K562 (cell line): Measurements from ENCODE around the gene PHKA2. TPM values are rescaled to one million over a fixed set of nuclear protein-coding genes. Genes with fewer than 3 reads are reported as not detected.

Source experiments
- ATAC-seq: fragments of 200-7000 bp; cut with Tn5 transposase; 3 replicates; pipeline ENCODE4 v1.9.1; 2020; ENCODE audit warnings: moderate library complexity
- BruUV-seq: library from RNA; stranded (reverse); fragments of 400-500 nt; replicated peaks from 2 replicates; lab custom pipeline; 2021; lab: Mats Ljungman, UMichigan
- CTCF ChIA-PET: fragments of 300-600 bp; formaldehyde crosslinking; extraction: SDS; loops from one replicate; lab custom pipeline; 2021; ENCODE audit warnings: low intra/inter-chr PET ratio; lab: Yijun Ruan, JAX
- POLR2A ChIA-PET: fragments of 300-600, 350-650 bp; sonication (Branson Sonifier 250); formaldehyde crosslinking; extraction: SDS; loops from one replicate; lab custom pipeline; 2021; ENCODE audit warnings: antibody characterized with exemption, inconsistent platforms; lab: Yijun Ruan, JAX
- DNase-seq, 4 experiments: peaks; one replicate each; pipeline versions ENCODE4 v3.0.0 to v3.0.0-alpha.2; 2011 to 2018; ENCODE audit warnings: low spot score in 3 of 4, mixed read lengths in 3 of 4; ENCODE audit errors: extremely low read depth in 1 of 4
- FAIRE-seq: peaks from 2 replicates; lab custom pipeline; 2011; peaks lifted over from hg19 to GRCh38; lab: Jason Lieb, UNC
- H2AFZ ChIP-seq: 2 replicates; pipeline ENCODE4 v1.6.0; 2011; ENCODE audit warnings: low read depth, low read length, control low read depth, inconsistent platforms
- H3K27ac ChIP-seq: fragments of 200-600 bp; 3 replicates; pipeline ENCODE4 v1.8.0; 2011; ENCODE audit warnings: low read depth, mild to moderate bottlenecking, control low read depth, inconsistent platforms, low read length, moderate library complexity, mixed read lengths; ENCODE audit errors: extremely low read depth
- H3K27me3 ChIP-seq, 2 experiments: fragments of 300-600 bp in 1 of 2; 2 replicates in 1 of 2; 3 replicates in 1 of 2; pipeline versions ENCODE4 v1.6.0 to v1.8.0; 2011; ENCODE audit warnings: inconsistent platforms in 2 of 2, low read length in 2 of 2, mild to moderate bottlenecking in 1 of 2, mixed read lengths in 1 of 2, moderate library complexity in 1 of 2; ENCODE audit not compliant: control insufficient read depth in 2 of 2, insufficient read depth in 2 of 2
- H3K36me3 ChIP-seq: fragments of 300-600 bp; 3 replicates; pipeline ENCODE4 v1.8.0; 2011; ENCODE audit warnings: mild to moderate bottlenecking, low read length, inconsistent platforms; ENCODE audit not compliant: control insufficient read depth, insufficient read depth
- H3K4me1 ChIP-seq, 2 experiments: fragments of 200-600 bp in 1 of 2; replicated peaks in 1 of 2; 2 replicates in 1 of 2; 3 replicates in 1 of 2; pipeline versions ENCODE4 v1.5.1 to v1.8.0; 2011; ENCODE audit warnings: inconsistent platforms in 2 of 2, low read length in 2 of 2, mild to moderate bottlenecking in 1 of 2, mixed read lengths in 1 of 2, moderate library complexity in 1 of 2; ENCODE audit not compliant: control insufficient read depth in 2 of 2, insufficient read depth in 2 of 2
- H3K4me2 ChIP-seq: 2 replicates; pipeline ENCODE4 v1.6.1; 2011; ENCODE audit warnings: low read length, control low read depth, inconsistent platforms, mixed read lengths; ENCODE audit not compliant: insufficient read depth
- H3K4me3 ChIP-seq: fragments of 200-600 bp; sonication (generic), shearing (Covaris generic); 2 replicates; pipeline ENCODE4 v1.5.1; 2016; ENCODE audit warnings: control low read depth, inconsistent platforms
- H3K79me2 ChIP-seq: fragments of 200-600 bp; 3 replicates; pipeline ENCODE4 v1.8.0; 2011; ENCODE audit warnings: low read length, inconsistent platforms; ENCODE audit not compliant: control insufficient read depth, insufficient read depth
- H3K9ac ChIP-seq, 2 experiments: 2 replicates each; pipeline versions ENCODE4 v1.6.0 to v1.6.1; 2011; ENCODE audit warnings: low read depth in 2 of 2, low read length in 2 of 2, control low read depth in 1 of 2, inconsistent platforms in 1 of 2, mild to moderate bottlenecking in 1 of 2, mixed read lengths in 1 of 2; ENCODE audit not compliant: insufficient read depth in 1 of 2
- H3K9me1 ChIP-seq: one replicate; pipeline ENCODE4 v1.6.0; 2011; ENCODE audit warnings: inconsistent platforms, mild to moderate bottlenecking, low read length, moderate library complexity; ENCODE audit not compliant: control insufficient read depth, insufficient read depth
- H3K9me3 ChIP-seq: replicated peaks from 2 replicates; pipeline ENCODE4 v1.5.1; 2011; ENCODE audit warnings: low read depth, low read length, inconsistent platforms; ENCODE audit not compliant: control insufficient read depth, insufficient read depth
- H4K20me1 ChIP-seq: replicated peaks from 2 replicates; pipeline ENCODE4 v1.6.1; 2011; ENCODE audit warnings: low read length, inconsistent platforms, mixed read lengths; ENCODE audit not compliant: control insufficient read depth, insufficient read depth
- DDX20 ChIP-seq: fragments of 450-650 bp; IDR thresholded peaks from 2 replicates; pipeline ENCODE4 v1.6.1; 2016; ENCODE audit warnings: missing genetic modification characterization, low read depth, mild to moderate bottlenecking, missing compliant biosample characterization, moderate library complexity
- MBD2 ChIP-seq: sonication (generic); IDR thresholded peaks from 2 replicates; pipeline ENCODE4 v1.6.1; 2016; ENCODE audit warnings: low read depth, borderline replicate concordance
- SNRNP70 ChIP-seq: fragments of 200-400 bp; formaldehyde crosslinking; optimal IDR thresholded peaks from 2 replicates; pipeline ENCODE3; 2017; ENCODE audit warnings: low read depth, low read length
- ZFP30 ChIP-seq: fragments of 250-450 bp; sonication (Bioruptor Pico); IDR thresholded peaks from 2 replicates; pipeline ENCODE4 v1.8.0; 2022; ENCODE audit warnings: moderate library complexity, mild to moderate bottlenecking, inconsistent platforms, borderline replicate concordance
- WGBS: fragments of 100-300 bp; shearing (Covaris generic); methylation state at CpG from one replicate; pipeline ENCODE4 v1.1.6; 2016; ENCODE audit warnings: low coverage, mixed read lengths; ENCODE audit not compliant: insufficient coverage; ENCODE audit errors: missing lambda C conversion rate; 5-methylcytosine and 5-hydroxymethylcytosine counted together
- in situ Hi-C: fragments of 300-500 bp; cut with MboI; formaldehyde crosslinking; loops from 4 replicates; pipeline ENCODE4 v1.15.0; 2018; ENCODE audit warnings: inconsistent platforms, mixed read lengths
- intact Hi-C: fragments of 100-400 bp; cut with micrococcal nuclease; formaldehyde crosslinking; loops from 2 replicates; pipeline ENCODE4 v1.14.2; 2022
- polyA plus RNA-seq, 8 experiments: library from polyadenylated mRNA; depleted of rRNA in 4 of 8; stranded (reverse) in 5 of 8; unstranded in 3 of 8; fragments of >200 nt; fragmentation: Nextera tagmentation in 2 of 8; fragmentation: Illumina TruSeq in 1 of 8; extraction: Ambion mirVana in 2 of 8; extraction: Trizol in 1 of 8; gene quantifications; 2 replicates each; pipeline versions ENCODE4 v1.2.1 to v1.2.3, GENCODE V29; 2011 to 2014; ENCODE audit warnings: inconsistent platforms in 1 of 8, missing spikeins in 1 of 8
- total RNA-seq, 7 experiments: library from RNA; depleted of rRNA in 6 of 7; stranded (reverse); fragments of >200 nt in 6 of 7; fragmentation: Illumina TruSeq in 2 of 7; extraction: Trizol in 2 of 7; gene quantifications; 2 replicates each; pipeline versions ENCODE4 v1.2.1 to v1.2.3, GENCODE V29; 2011 to 2021; ENCODE audit warnings: low replicate concordance in 1 of 7
- TF ChIP-seq, protein P1 (sequence below): sonication (generic); formaldehyde crosslinking; IDR thresholded peaks from 2 replicates; pipeline ENCODE4 v1.8.1; 2023; ENCODE audit warnings: mild to moderate bottlenecking, missing genetic modification reagents, moderate library complexity
- TF ChIP-seq, protein P2 (sequence below): sonication (generic); formaldehyde crosslinking; IDR thresholded peaks from 2 replicates; pipeline ENCODE4 v1.8.1; 2023; ENCODE audit warnings: mild to moderate bottlenecking, missing genetic modification reagents
- TF ChIP-seq, protein P3 (sequence below): fragments of 200-400 bp; formaldehyde crosslinking; IDR thresholded peaks from 2 replicates; pipeline ENCODE4 v1.6.1; 2017; ENCODE audit warnings: mild to moderate bottlenecking, low read depth, low read length, moderate library complexity

PHKA2 gene
- total and polyA plus RNA-seq, 9 of the 15 experiments (the other 6 are each of a cell fraction or from before 2014, with no cell fraction given) = 2.8 to 33.1 (median 20.3) TPM

DNA sequence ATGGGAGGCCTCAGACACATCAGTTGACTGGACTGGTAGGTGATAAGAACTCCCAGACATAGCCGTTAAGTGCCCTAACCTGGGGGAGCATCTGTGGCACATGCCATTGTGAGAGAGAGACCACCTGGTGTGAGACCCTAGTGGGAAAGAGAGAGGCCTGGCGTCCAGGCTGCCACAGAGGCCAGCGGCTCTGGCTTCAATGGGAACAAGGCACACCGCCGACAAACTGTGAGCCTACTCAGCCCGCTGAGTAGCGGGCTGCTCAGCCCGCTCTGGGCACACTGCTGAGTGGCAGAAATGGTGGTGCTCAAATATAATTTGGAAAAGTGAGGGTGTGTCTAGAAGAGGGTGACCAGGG is 34.0 kb downstream of the PHKA2 start:
- in situ Hi-C loops = no loop called here
- TF ChIP-seq SNRNP70 = no peak
- TF ChIP-seq, all 486 proteins: peak for 0
- Histone ChIP-seq H4K20me1 (no peaks in the 10 kb centered on the region), H3K4me2 (no peak overlapping the region), H3K79me2 (no peaks in the 10 kb centered on the region), H3K4me3 (no peak overlapping the region), H3K9me1 (peaks cover 2% of the 10 kb centered on the region), H3K27me3 (no peaks in the 10 kb centered on the region), H3K4me1 (no peaks in the 10 kb centered on the region), H3K9ac (no peak overlapping the region), H2AFZ (no peak overlapping the region), H3K36me3 (peaks cover 30% of the 10 kb centered on the region; the same call in 2 of the 3 replicates), H3K9me3 (no peaks in the 10 kb centered on the region), H3K27ac (no peak overlapping the region)
- FAIRE-seq (no peak), DNase-seq (no peak), ATAC-seq (no peak)
- BruUV-seq = no TSS peak
- POLR2A ChIA-PET = no interaction called here
- 94% methylated on average over 4 of the region's 8 CpGs for WGBS
- CTCF ChIA-PET = no interaction called here
- intact Hi-C loops = no loop called here

DNA sequence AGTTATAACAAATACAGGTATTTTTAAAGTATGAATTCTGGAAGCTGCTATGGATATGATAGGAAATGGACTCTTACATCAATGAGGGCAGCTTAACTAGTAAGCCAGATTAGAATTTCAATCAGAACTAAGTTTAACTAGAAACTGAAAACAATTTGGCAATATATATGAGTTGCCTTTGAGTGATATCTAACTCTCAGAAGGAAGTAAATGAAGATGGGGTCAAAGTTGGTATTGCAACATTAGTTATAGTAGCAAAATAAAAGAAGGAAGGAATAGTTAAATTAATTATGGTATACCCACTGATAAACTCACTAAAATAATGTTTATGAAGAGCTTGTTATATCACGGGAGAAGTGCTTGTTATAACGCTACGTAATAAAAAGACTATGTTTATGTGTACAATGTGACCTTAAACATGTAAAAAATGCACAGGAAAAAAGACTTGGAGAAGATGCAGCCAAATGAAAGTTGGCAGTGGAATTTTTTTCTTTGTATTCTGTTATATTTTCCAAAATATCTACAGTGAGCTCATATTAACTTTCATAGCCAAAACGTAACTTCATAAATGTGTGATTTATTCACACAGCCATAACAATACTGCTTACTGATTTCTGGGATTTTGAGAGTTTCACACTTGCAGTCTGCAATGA is 34.5 kb downstream of the PHKA2 start:
- in situ Hi-C loops (no loop called here), intact Hi-C loops (no loop called here)
- H3K27me3 ChIP-seq = no peaks in the 10 kb centered on the region
- POLR2A ChIA-PET = no interaction called here
- no peaks in the 10 kb centered on the region for H3K4me1 ChIP-seq
- BruUV-seq = no TSS peak
- no peak for ATAC-seq
- no peak overlapping the region for H2AFZ ChIP-seq
- H3K9ac ChIP-seq = no peak overlapping the region
- H3K4me2 ChIP-seq = no peak overlapping the region
- peaks cover 34% of the 10 kb centered on the region; the same call in 2 of the 3 replicates for H3K36me3 ChIP-seq
- FAIRE-seq = no peak
- DNase-seq = no peak
- no peaks in the 10 kb centered on the region for H3K79me2 ChIP-seq
- no peak overlapping the region for H3K4me3 ChIP-seq
- 92% methylated on average over 4 of the region's 4 CpGs for WGBS
- no peak overlapping the region for H3K27ac ChIP-seq
- H3K9me1 ChIP-seq = peaks cover 2% of the 10 kb centered on the region
- no peaks in the 10 kb centered on the region for H3K9me3 ChIP-seq
- H4K20me1 ChIP-seq = no peaks in the 10 kb centered on the region
- CTCF ChIA-PET = no interaction called here
- TF ChIP-seq, protein P1, sequence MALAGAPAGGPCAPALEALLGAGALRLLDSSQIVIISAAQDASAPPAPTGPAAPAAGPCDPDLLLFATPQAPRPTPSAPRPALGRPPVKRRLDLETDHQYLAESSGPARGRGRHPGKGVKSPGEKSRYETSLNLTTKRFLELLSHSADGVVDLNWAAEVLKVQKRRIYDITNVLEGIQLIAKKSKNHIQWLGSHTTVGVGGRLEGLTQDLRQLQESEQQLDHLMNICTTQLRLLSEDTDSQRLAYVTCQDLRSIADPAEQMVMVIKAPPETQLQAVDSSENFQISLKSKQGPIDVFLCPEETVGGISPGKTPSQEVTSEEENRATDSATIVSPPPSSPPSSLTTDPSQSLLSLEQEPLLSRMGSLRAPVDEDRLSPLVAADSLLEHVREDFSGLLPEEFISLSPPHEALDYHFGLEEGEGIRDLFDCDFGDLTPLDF (CRISPR knock-in tag) = no peak
- TF ChIP-seq ZFP30 (CRISPR knock-in tag) (no peak), MBD2 (no peak), DDX20 (no peak)
- TF ChIP-seq, protein P2, sequence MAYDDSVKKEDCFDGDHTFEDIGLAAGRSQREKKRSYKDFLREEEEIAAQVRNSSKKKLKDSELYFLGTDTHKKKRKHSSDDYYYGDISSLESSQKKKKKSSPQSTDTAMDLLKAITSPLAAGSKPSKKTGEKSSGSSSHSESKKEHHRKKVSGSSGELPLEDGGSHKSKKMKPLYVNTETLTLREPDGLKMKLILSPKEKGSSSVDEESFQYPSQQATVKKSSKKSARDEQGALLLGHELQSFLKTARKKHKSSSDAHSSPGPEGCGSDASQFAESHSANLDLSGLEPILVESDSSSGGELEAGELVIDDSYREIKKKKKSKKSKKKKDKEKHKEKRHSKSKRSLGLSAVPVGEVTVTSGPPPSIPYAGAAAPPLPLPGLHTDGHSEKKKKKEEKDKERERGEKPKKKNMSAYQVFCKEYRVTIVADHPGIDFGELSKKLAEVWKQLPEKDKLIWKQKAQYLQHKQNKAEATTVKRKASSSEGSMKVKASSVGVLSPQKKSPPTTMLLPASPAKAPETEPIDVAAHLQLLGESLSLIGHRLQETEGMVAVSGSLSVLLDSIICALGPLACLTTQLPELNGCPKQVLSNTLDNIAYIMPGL (CRISPR knock-in tag) = no peak
- TF ChIP-seq, protein P3, sequence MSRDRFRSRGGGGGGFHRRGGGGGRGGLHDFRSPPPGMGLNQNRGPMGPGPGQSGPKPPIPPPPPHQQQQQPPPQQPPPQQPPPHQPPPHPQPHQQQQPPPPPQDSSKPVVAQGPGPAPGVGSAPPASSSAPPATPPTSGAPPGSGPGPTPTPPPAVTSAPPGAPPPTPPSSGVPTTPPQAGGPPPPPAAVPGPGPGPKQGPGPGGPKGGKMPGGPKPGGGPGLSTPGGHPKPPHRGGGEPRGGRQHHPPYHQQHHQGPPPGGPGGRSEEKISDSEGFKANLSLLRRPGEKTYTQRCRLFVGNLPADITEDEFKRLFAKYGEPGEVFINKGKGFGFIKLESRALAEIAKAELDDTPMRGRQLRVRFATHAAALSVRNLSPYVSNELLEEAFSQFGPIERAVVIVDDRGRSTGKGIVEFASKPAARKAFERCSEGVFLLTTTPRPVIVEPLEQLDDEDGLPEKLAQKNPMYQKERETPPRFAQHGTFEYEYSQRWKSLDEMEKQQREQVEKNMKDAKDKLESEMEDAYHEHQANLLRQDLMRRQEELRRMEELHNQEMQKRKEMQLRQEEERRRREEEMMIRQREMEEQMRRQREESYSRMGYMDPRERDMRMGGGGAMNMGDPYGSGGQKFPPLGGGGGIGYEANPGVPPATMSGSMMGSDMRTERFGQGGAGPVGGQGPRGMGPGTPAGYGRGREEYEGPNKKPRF = no peak
